NOMO-1 treated with dmso at 0.1 percent for 144 hours (cell line): ENCODE data around the gene ARHGEF19.
"Not testable (repeated sequence)": the region's sequence is repeated elsewhere in the genome, so short reads cannot be mapped to it uniquely, and the experiment has no call there.

ENCODE experiments used
- DNase-seq: peaks from one replicate; lab custom pipeline; 2025; ENCODE audit not compliant: unreplicated experiment; lab: John Stamatoyannopoulos, UW

Gene ARHGEF19

GRCh38 chr1:16168144-16168495, 44.3 kb downstream of the ARHGEF19 start:
- not testable (repeated sequence) for DNase-seq

GRCh38 chr1:16167331-16168143, 44.9 kb downstream of the ARHGEF19 start:
- DNase-seq, result no peak

- DNase-seq, result no peak
Observed at GRCh38 chr1:16166117-16166516, 46.3 kb downstream of the ARHGEF19 start.

- DNase-seq, result no peak
Observed at GRCh38 chr1:16165548-16165947, 46.9 kb downstream of the ARHGEF19 start.

- DNase-seq, result no peak
Observed at GRCh38 chr1:16165073-16165364, 47.4 kb downstream of the ARHGEF19 start.

- no peak for DNase-seq
Observed at GRCh38 chr1:16164213-16165072, 48.0 kb downstream of the ARHGEF19 start.

GRCh38 chr1:16163608-16164212, 48.7 kb downstream of the ARHGEF19 start:
- not testable (repeated sequence) for DNase-seq

- DNase-seq, result no peak
Observed at GRCh38 chr1:16162163-16162822, 50.2 kb downstream of the ARHGEF19 start.

GRCh38 chr1:16161717-16162116, 50.7 kb downstream of the ARHGEF19 start:
- DNase-seq, result no peak

- DNase-seq, result no peak
Observed at GRCh38 chr1:16158993-16159831, 53.2 kb downstream of the ARHGEF19 start.

- no peak for DNase-seq
Observed at GRCh38 chr1:16158025-16158424, 54.4 kb downstream of the ARHGEF19 start.

GRCh38 chr1:16156848-16157495, 55.5 kb downstream of the ARHGEF19 start:
- DNase-seq, result no peak

GRCh38 chr1:16155537-16156410, 56.7 kb downstream of the ARHGEF19 start, which contains the start of gene EPHA2:
TSS of gene EPHA2 (minus strand) at chr1:16156069. CDS start at chr1:16155932, 137 bp downstream.
- no peak for DNase-seq

GRCh38 chr1:16153999-16154673, 58.3 kb downstream of the ARHGEF19 start:
- DNase-seq, result no peak

GRCh38 chr1:16153096-16153998, 59.1 kb downstream of the ARHGEF19 start:
- DNase-seq, result no peak

GRCh38 chr1:16152481-16153087, 59.9 kb downstream of the ARHGEF19 start:
- no peak for DNase-seq

- DNase-seq, result no peak
Observed at GRCh38 chr1:16151995-16152384, 60.5 kb downstream of the ARHGEF19 start.
